HepG2 (cell line): ENCODE measurements around the gene VEZT. TPM values are rescaled to one million over a fixed set of nuclear protein-coding genes. Genes with fewer than 3 reads are reported as not detected.

ENCODE experiments used
- ATAC-seq: fragments of 200-7000 bp; cut with Tn5 transposase; 3 replicates; pipeline ENCODE4 v1.9.1; 2020; ENCODE audit warnings: mild to moderate bottlenecking, moderate library complexity
- BruUV-seq: library from RNA; stranded (reverse); fragments of 400-500 nt; replicated peaks from 2 replicates; lab custom pipeline; 2021; lab: Mats Ljungman, UMichigan
- CTCF ChIA-PET: fragments of 300-600 bp; formaldehyde crosslinking; extraction: SDS; loops from one replicate; lab custom pipeline; 2021; ENCODE audit warnings: low total read pairs, inconsistent platforms, low intra/inter-chr PET ratio; lab: Yijun Ruan, JAX
- POLR2A ChIA-PET: fragments of 350-600 bp; sonication (Branson Sonifier 250); formaldehyde crosslinking; loops from one replicate; lab custom pipeline; 2020; ENCODE audit warnings: antibody characterized with exemption, inconsistent platforms; lab: Yijun Ruan, JAX
- DNase-seq: peaks from one replicate; pipeline ENCODE4 v3.0.0-alpha.2; 2015; ENCODE audit warnings: low spot score
- FAIRE-seq: peaks from 3 replicates; lab custom pipeline; 2011; peaks lifted over from hg19 to GRCh38; lab: Jason Lieb, UNC
- H2AFZ ChIP-seq: one replicate; pipeline ENCODE4 v1.6.1; 2011; ENCODE audit warnings: low read length, inconsistent platforms
- H3K27ac ChIP-seq: fragments of 300-600 bp; 3 replicates; pipeline ENCODE4 v1.8.0; 2011; ENCODE audit warnings: mixed run types, mild to moderate bottlenecking, mixed read lengths, low read length, inconsistent platforms; ENCODE audit not compliant: insufficient read depth; ENCODE audit errors: extremely low read length
- H3K27me3 ChIP-seq, 2 experiments: fragments of 200-600 bp in 1 of 2; 2 replicates in 1 of 2; 3 replicates in 1 of 2; pipeline versions ENCODE4 v1.6.0 to v1.8.0; 2011; ENCODE audit warnings: low read length in 2 of 2, mild to moderate bottlenecking in 2 of 2, moderate library complexity in 2 of 2, inconsistent platforms in 1 of 2; ENCODE audit not compliant: insufficient read depth in 2 of 2, control insufficient read depth in 1 of 2
- H3K36me3 ChIP-seq, 2 experiments: fragments of 200-600 bp in 1 of 2; replicated peaks in 1 of 2; 2 replicates in 1 of 2; 3 replicates in 1 of 2; pipeline versions ENCODE4 v1.5.1 to v1.8.0; 2011; ENCODE audit warnings: low read length in 2 of 2, inconsistent platforms in 1 of 2; ENCODE audit not compliant: insufficient read depth in 2 of 2, control insufficient read depth in 1 of 2
- H3K4me1 ChIP-seq: 2 replicates; pipeline ENCODE4 v1.5.1; 2012; ENCODE audit warnings: low read length, inconsistent platforms; ENCODE audit not compliant: insufficient read depth
- H3K4me2 ChIP-seq: 2 replicates; pipeline ENCODE4 v1.6.0; 2011; ENCODE audit warnings: low read depth, low read length, inconsistent platforms
- H3K4me3 ChIP-seq, 3 experiments: fragments of 200-600 bp in 1 of 3; sonication (generic), shearing (Covaris generic) in 1 of 3; replicated peaks in 1 of 3; 2 replicates each; pipeline ENCODE4 v1.5.1; 2011 to 2016; ENCODE audit warnings: low read length in 3 of 3, inconsistent platforms in 2 of 3, low read depth in 2 of 3, mild to moderate bottlenecking in 2 of 3, control low read depth in 1 of 3, mixed read lengths in 1 of 3; ENCODE audit not compliant: insufficient read depth in 1 of 3
- H3K79me2 ChIP-seq: one replicate; pipeline ENCODE4 v1.6.1; 2011; ENCODE audit warnings: low read length, inconsistent platforms; ENCODE audit not compliant: insufficient read depth
- H3K9ac ChIP-seq: 2 replicates; pipeline ENCODE4 v1.6.0; 2011; ENCODE audit warnings: mild to moderate bottlenecking, low read depth, low read length, inconsistent platforms; ENCODE audit not compliant: insufficient read depth
- H3K9me3 ChIP-seq: 2 replicates; pipeline ENCODE4 v1.5.1; 2012; ENCODE audit warnings: mild to moderate bottlenecking, low read length
- H4K20me1 ChIP-seq: 2 replicates; pipeline ENCODE4 v1.6.0; 2011; ENCODE audit warnings: inconsistent platforms, mild to moderate bottlenecking, low read length, moderate library complexity; ENCODE audit not compliant: insufficient read depth
- BCL6 ChIP-seq: IDR thresholded peaks from 2 replicates; pipeline ENCODE4 v1.6.1; 2016; ENCODE audit warnings: missing genetic modification reagents, missing compliant biosample characterization
- CEBPB ChIP-seq: IDR thresholded peaks from 2 replicates; pipeline ENCODE4 v1.6.1; 2011; ENCODE audit warnings: low read depth, low read length, improper control_type of control experiment, borderline replicate concordance
- FIP1L1 ChIP-seq: fragments of 200-400 bp; formaldehyde crosslinking; IDR thresholded peaks from 2 replicates; pipeline ENCODE4 v1.6.1; 2018; ENCODE audit warnings: low read depth, mild to moderate bottlenecking, low read length, moderate library complexity, borderline replicate concordance; ENCODE audit not compliant: insufficient read depth
- HNRNPLL ChIP-seq: fragments of 200-400 bp; formaldehyde crosslinking; IDR thresholded peaks from 2 replicates; pipeline ENCODE4 v1.6.1; 2017; ENCODE audit warnings: mild to moderate bottlenecking, low read depth, low read length; ENCODE audit not compliant: poor library complexity, severe bottlenecking
- NKX3-1 ChIP-seq: sonication (generic); formaldehyde crosslinking; IDR thresholded peaks from 2 replicates; pipeline ENCODE4 v1.5.0; 2020; ENCODE audit warnings: missing genetic modification reagents
- POLR2G ChIP-seq: fragments of 200-400 bp; formaldehyde crosslinking; IDR thresholded peaks from 2 replicates; pipeline ENCODE4 v1.6.1; 2018; ENCODE audit warnings: mild to moderate bottlenecking, low read depth, low read length, moderate library complexity
- SRSF9 ChIP-seq: fragments of 200-400 bp; formaldehyde crosslinking; IDR thresholded peaks from 2 replicates; pipeline ENCODE4 v1.6.1; 2018; ENCODE audit warnings: borderline replicate concordance, mild to moderate bottlenecking, low read depth, low read length; ENCODE audit not compliant: insufficient read depth, poor library complexity, severe bottlenecking
- ZKSCAN8 ChIP-seq: IDR thresholded peaks from 2 replicates; pipeline ENCODE4 v1.6.1; 2016; ENCODE audit warnings: borderline replicate concordance, missing genetic modification reagents, missing compliant biosample characterization
- ZNF446 ChIP-seq: sonication (generic); formaldehyde crosslinking; IDR thresholded peaks from 2 replicates; pipeline ENCODE4 v1.5.0; 2020; ENCODE audit warnings: mild to moderate bottlenecking, missing genetic modification reagents
- ZNF543 ChIP-seq: sonication (generic); formaldehyde crosslinking; IDR thresholded peaks from 2 replicates; pipeline ENCODE4 v1.4.0; 2020; ENCODE audit warnings: mild to moderate bottlenecking, missing genetic modification reagents
- ZNF614 ChIP-seq: IDR thresholded peaks from 2 replicates; pipeline ENCODE4 v1.6.1; 2018; ENCODE audit warnings: missing biosample characterization, missing genetic modification reagents, inconsistent platforms, borderline replicate concordance
- ZNF75D ChIP-seq: sonication (generic); formaldehyde crosslinking; IDR thresholded peaks from 2 replicates; pipeline ENCODE4 v1.8.1; 2023; ENCODE audit warnings: missing genetic modification reagents, mild to moderate bottlenecking, borderline replicate concordance
- ZNF780A ChIP-seq: sonication (generic); formaldehyde crosslinking; IDR thresholded peaks from 2 replicates; pipeline ENCODE4 v1.8.0; 2022; ENCODE audit warnings: mild to moderate bottlenecking, missing genetic modification reagents, moderate library complexity
- WGBS: methylation state at CpG from one replicate; pipeline ENCODE4 v1.1.6; 2017; ENCODE audit warnings: low lambda C conversion rate; 5-methylcytosine and 5-hydroxymethylcytosine counted together
- in situ Hi-C: cut with HindIII; loops from 2 replicates; pipeline ENCODE4 v1.10.0; 2017; ENCODE audit warnings: low pct_unique_long_range_greater_than_20kb; ENCODE audit not compliant: extremely low pct_ligation_motif_present
- intact Hi-C: fragments of 100-400 bp; cut with micrococcal nuclease; formaldehyde crosslinking; loops from one replicate; pipeline ENCODE4 v1.10.0; 2022; ENCODE audit not compliant: unreplicated experiment
- polyA plus RNA-seq, 8 experiments: library from polyadenylated mRNA; depleted of rRNA in 3 of 8; stranded (reverse) in 7 of 8; unstranded in 1 of 8; fragments of >200 nt; fragmentation: Illumina TruSeq in 4 of 8; extraction: Trizol in 4 of 8; gene quantifications; 2 replicates each; pipeline versions ENCODE4 v1.2.1 to v1.2.3, GENCODE V29; 2011 to 2016; ENCODE audit warnings: low read depth in 4 of 8, missing spikeins in 1 of 8, mixed read lengths in 1 of 8; ENCODE audit not compliant: insufficient read depth in 1 of 8
- total RNA-seq, 5 experiments: library from RNA; depleted of rRNA; stranded (reverse); fragments of >200 nt; fragmentation: Illumina TruSeq; extraction: Trizol; gene quantifications; 2 replicates each; pipeline ENCODE4 v1.2.3, GENCODE V29; 2016; ENCODE audit warnings: low read depth in 1 of 5
- TF ChIP-seq, protein P1 (sequence below): IDR thresholded peaks from 2 replicates; pipeline ENCODE4 v1.6.1; 2016

VEZT gene
- total and polyA plus RNA-seq, 2 of the 13 experiments (the other 11 are each of a cell fraction or from before 2014, with no cell fraction given): 35.5 to 51.6 TPM

DNA sequence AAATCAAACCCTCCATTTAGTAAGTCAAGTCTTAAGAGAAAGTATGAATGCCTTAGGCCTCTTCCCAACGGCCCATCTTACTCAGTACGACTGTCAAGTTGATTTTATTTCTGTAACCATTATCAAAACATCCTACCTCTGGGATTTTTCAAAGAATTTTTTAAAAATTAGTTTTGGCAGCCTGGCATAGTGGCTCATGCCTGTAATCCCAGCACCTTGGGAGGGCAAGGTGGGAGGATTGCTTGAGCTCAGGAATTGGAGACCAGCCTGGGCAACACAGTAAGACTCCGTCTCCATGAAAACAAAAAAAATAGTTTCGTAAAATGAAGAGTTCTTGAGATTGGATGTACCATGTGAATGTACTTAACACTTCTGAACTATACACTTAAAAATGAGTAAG, 4.5 kb upstream of the VEZT start (continued):
- no peak for TF ChIP-seq ZNF543 (CRISPR knock-in tag)
- no peak for TF ChIP-seq FIP1L1
- TF ChIP-seq ZNF75D (CRISPR knock-in tag): no peak

DNA sequence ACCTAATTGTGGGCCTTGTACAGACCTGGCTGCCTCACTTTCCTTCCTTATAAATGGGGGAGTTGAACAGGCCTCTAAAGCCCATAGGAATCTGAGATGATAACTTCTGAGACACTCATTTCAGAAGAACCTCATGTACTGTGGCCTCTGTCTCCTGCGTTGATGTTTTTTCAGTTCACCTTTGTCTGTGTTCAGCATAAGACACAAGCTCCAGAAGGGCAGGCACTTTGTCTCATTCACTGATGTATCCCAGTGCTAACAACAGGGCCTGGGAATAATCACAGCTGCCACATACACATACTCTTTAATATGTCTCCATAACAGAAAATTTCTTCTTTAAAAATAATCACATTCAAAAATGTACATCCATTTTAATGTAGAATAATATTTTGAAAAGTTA, 3.7 kb upstream of the VEZT start:
- BruUV-seq: no TSS peak
- Histone ChIP-seq H3K9me3 (no peaks in the 10 kb centered on the region), H3K4me2 (no peak overlapping the region), H3K4me3 (no peak overlapping the region), H3K9ac (no peak overlapping the region), H2AFZ (no peak overlapping the region), H4K20me1 (no peaks in the 10 kb centered on the region), H3K27me3 (no peaks in the 10 kb centered on the region; a peak in 1 of 5 replicates), H3K36me3 (no peaks in the 10 kb centered on the region), H3K27ac (no peak overlapping the region), H3K4me1 (peaks cover 16% of the 10 kb centered on the region), H3K79me2 (peaks cover 32% of the 10 kb centered on the region)
- intact Hi-C loops: no loop called here
- ChIA-PET POLR2A (no interaction called here), CTCF (no interaction called here)
- FAIRE-seq: no peak
- in situ Hi-C loops: loop anchor here (10.0 kb wide), 1 partner anchor 121 kb away; no protein-coding TSS in a partner anchor
- no peak for DNase-seq
- ATAC-seq: no peak
- WGBS: 73% methylated on average over 1 of the region's 1 CpG
- TF ChIP-seq, protein P1, sequence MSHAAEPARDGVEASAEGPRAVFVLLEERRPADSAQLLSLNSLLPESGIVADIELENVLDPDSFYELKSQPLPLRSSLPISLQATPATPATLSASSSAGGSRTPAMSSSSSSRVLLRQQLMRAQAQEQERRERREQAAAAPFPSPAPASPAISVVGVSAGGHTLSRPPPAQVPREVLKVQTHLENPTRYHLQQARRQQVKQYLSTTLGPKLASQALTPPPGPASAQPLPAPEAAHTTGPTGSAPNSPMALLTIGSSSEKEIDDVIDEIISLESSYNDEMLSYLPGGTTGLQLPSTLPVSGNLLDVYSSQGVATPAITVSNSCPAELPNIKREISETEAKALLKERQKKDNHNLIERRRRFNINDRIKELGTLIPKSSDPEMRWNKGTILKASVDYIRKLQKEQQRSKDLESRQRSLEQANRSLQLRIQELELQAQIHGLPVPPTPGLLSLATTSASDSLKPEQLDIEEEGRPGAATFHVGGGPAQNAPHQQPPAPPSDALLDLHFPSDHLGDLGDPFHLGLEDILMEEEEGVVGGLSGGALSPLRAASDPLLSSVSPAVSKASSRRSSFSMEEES (CRISPR knock-in tag): no peak
- TF ChIP-seq HNRNPLL (no peak), ZKSCAN8 (CRISPR knock-in tag) (no peak), ZNF614 (CRISPR knock-in tag) (no peak), SRSF9 (no peak), POLR2G (no peak), NKX3-1 (CRISPR knock-in tag) (no peak), ZNF780A (CRISPR knock-in tag) (no peak), ZNF446 (no peak), BCL6 (CRISPR knock-in tag) (no peak), CEBPB (no peak)
- TF ChIP-seq, all 625 proteins: peak for 0
